SK-N-MC (cell line): ENCODE measurements around the gene EFL1.
"Not testable (repeated sequence)": the region's sequence is repeated elsewhere in the genome, so short reads cannot be mapped to it uniquely, and the experiment has no call there.

Source experiments
- DNase-seq: peaks from one replicate; pipeline ENCODE4 v3.0.0-alpha.2; 2011; ENCODE audit warnings: low read depth, low spot score
- H3K27ac ChIP-seq: fragments of 200-600 bp; sonication (generic); 2 replicates; pipeline ENCODE4 v1.5.1; 2016; ENCODE audit warnings: mixed run types
- H3K36me3 ChIP-seq: fragments of 200-600 bp; sonication (generic); 2 replicates; pipeline ENCODE4 v1.6.1; 2017; ENCODE audit warnings: antibody characterized with exemption, low read length, mixed read lengths; ENCODE audit not compliant: insufficient read depth
- H3K4me3 ChIP-seq: fragments of 200-600 bp; sonication (generic); 2 replicates; pipeline ENCODE4 v1.5.1; 2016
- H3K9ac ChIP-seq: fragments of 200-600 bp; sonication (generic); 2 replicates; pipeline ENCODE4 v1.8.0; 2017; ENCODE audit warnings: mixed run types, mixed read lengths; ENCODE audit not compliant: insufficient read length
- H3K9me3 ChIP-seq: fragments of 200-600 bp; sonication (generic); 2 replicates; pipeline ENCODE4 v1.6.1; 2017; ENCODE audit warnings: low read depth, mild to moderate bottlenecking, antibody characterized with exemption, low read length, moderate library complexity, mixed read lengths
- EZH2 ChIP-seq: fragments of 200-600 bp; sonication (generic); IDR thresholded peaks from one replicate; pipeline ENCODE4 v1.6.1; 2017; ENCODE audit warnings: antibody characterized with exemption
- FOXP2 ChIP-seq: optimal IDR thresholded peaks from 2 replicates; pipeline ENCODE3; 2011; ENCODE audit warnings: mild to moderate bottlenecking, moderate library complexity; ENCODE audit not compliant: insufficient read depth; ENCODE audit errors: extremely low read length, control extremely low read depth
- POLR2AphosphoS5 ChIP-seq: IDR thresholded peaks from 2 replicates; pipeline ENCODE4 v1.6.1; 2012; ENCODE audit warnings: mild to moderate bottlenecking, low read depth, low read length, borderline replicate concordance

EFL1 gene

GRCh38 chr15:82262422-82263026, at the start of gene EFL1, which contains the start of gene SAXO2:
Gene EFL1 (minus strand): TSS chr15:82262734. CDS start chr15:82261778, 956 bp downstream.
Gene SAXO2 (plus strand): TSS chr15:82262818. CDS start chr15:82262880, 62 bp downstream.
- Histone ChIP-seq H3K36me3 (peaks cover 11% of the 10 kb centered on the region; the same call in 1 of the 2 replicates), H3K9ac (peak within 1 kb of the TSS; percentile 73), H3K27ac (no peak within 1 kb of the TSS), H3K4me3 (peak within 1 kb of the TSS; percentile 97), H3K9me3 (no peaks in the 10 kb centered on the region)
- no peak for TF ChIP-seq EZH2
- TF ChIP-seq POLR2AphosphoS5: peak; percentile 87
- DNase-seq: peak; percentile 20

GRCh38 chr15:82311321-82311720, 48.8 kb upstream of the EFL1 start:
- not testable (repeated sequence) for H3K4me3 ChIP-seq, H3K36me3 ChIP-seq, H3K27ac ChIP-seq, DNase-seq, H3K9ac ChIP-seq, H3K9me3 ChIP-seq

GRCh38 chr15:82309802-82310201, 47.3 kb upstream of the EFL1 start:
- H3K4me3 ChIP-seq: no peak overlapping the region
- no peak overlapping the region for H3K9ac ChIP-seq
- DNase-seq: no peak
- no peaks in the 10 kb centered on the region for H3K9me3 ChIP-seq
- TF ChIP-seq FOXP2 (no peak), POLR2AphosphoS5 (no peak), EZH2 (no peak)
- no peaks in the 10 kb centered on the region for H3K36me3 ChIP-seq
- no peak overlapping the region for H3K27ac ChIP-seq

GRCh38 chr15:82307714-82308081, 45.2 kb upstream of the EFL1 start:
- Histone ChIP-seq H3K27ac (no peak overlapping the region), H3K9me3 (no peaks in the 10 kb centered on the region), H3K36me3 (no peaks in the 10 kb centered on the region), H3K4me3 (no peak overlapping the region), H3K9ac (no peak overlapping the region)
- DNase-seq: no peak
- TF ChIP-seq POLR2AphosphoS5 (no peak), EZH2 (no peak), FOXP2 (no peak)

- no peak for DNase-seq
- no peak overlapping the region for H3K9ac ChIP-seq
- TF ChIP-seq POLR2AphosphoS5 (no peak), EZH2 (no peak)
- H3K4me3 ChIP-seq: no peak overlapping the region
- H3K27ac ChIP-seq: no peak overlapping the region
- no peaks in the 10 kb centered on the region for H3K36me3 ChIP-seq
- H3K9me3 ChIP-seq: no peaks in the 10 kb centered on the region
Measured at GRCh38 chr15:82306791-82307713, 44.5 kb upstream of the EFL1 start.

- H3K4me3 ChIP-seq: no peak overlapping the region
- H3K27ac ChIP-seq: no peak overlapping the region
- H3K9me3 ChIP-seq: no peaks in the 10 kb centered on the region
- H3K9ac ChIP-seq: no peak overlapping the region
- no peaks in the 10 kb centered on the region for H3K36me3 ChIP-seq
- no peak for TF ChIP-seq EZH2
- TF ChIP-seq POLR2AphosphoS5: no peak
- TF ChIP-seq FOXP2: no peak
- no peak for DNase-seq
Measured at GRCh38 chr15:82305621-82306048, 43.1 kb upstream of the EFL1 start.

GRCh38 chr15:82304778-82305090, 42.2 kb upstream of the EFL1 start:
- no peak overlapping the region for H3K27ac ChIP-seq
- TF ChIP-seq FOXP2 (no peak), EZH2 (no peak), POLR2AphosphoS5 (no peak)

GRCh38 chr15:82303956-82304777, 41.6 kb upstream of the EFL1 start:
- no peak overlapping the region for H3K27ac ChIP-seq
- no peaks in the 10 kb centered on the region for H3K9me3 ChIP-seq
- no peak for DNase-seq
- no peak overlapping the region for H3K4me3 ChIP-seq
- H3K36me3 ChIP-seq: no peaks in the 10 kb centered on the region
- H3K9ac ChIP-seq: no peak overlapping the region
- TF ChIP-seq EZH2 (no peak), FOXP2 (no peak), POLR2AphosphoS5 (no peak)

More at GRCh38 chr15:82304778-82305090, 42.2 kb upstream of the EFL1 start:
- DNase-seq: no peak
- H3K9ac ChIP-seq: no peak overlapping the region
- no peaks in the 10 kb centered on the region for H3K9me3 ChIP-seq
- no peak overlapping the region for H3K4me3 ChIP-seq
- H3K36me3 ChIP-seq: no peaks in the 10 kb centered on the region
